Liver (tissue), 3 donors: Measurements from ENCODE around the gene NPPB.

Source experiments
- EGR1 ChIP-seq, 2 donors: IDR thresholded peaks; 2 replicates each; pipeline ENCODE4 v1.6.1; 2016 to 2018; ENCODE audit warnings: antibody characterized with exemption in 2 of 2, low read depth in 2 of 2
- TAF1 ChIP-seq: conservative IDR thresholded peaks from 2 replicates; pipeline ENCODE4 v1.6.1; 2016; ENCODE audit warnings: antibody characterized with exemption, mild to moderate bottlenecking
- TF ChIP-seq, protein P1 (sequence below): fragments of 150-350 bp; IDR thresholded peaks from 2 replicates; pipeline ENCODE4 v1.5.1; 2017; ENCODE audit warnings: improper control_type of control experiment, low read depth, low read length; ENCODE audit not compliant: missing input control
- TF ChIP-seq, protein P2 (sequence below): IDR thresholded peaks from 2 replicates; pipeline ENCODE4 v1.6.1; 2016; ENCODE audit warnings: antibody characterized with exemption
- donor health status: healthy.
- donor health status: healthy.

DNA sequence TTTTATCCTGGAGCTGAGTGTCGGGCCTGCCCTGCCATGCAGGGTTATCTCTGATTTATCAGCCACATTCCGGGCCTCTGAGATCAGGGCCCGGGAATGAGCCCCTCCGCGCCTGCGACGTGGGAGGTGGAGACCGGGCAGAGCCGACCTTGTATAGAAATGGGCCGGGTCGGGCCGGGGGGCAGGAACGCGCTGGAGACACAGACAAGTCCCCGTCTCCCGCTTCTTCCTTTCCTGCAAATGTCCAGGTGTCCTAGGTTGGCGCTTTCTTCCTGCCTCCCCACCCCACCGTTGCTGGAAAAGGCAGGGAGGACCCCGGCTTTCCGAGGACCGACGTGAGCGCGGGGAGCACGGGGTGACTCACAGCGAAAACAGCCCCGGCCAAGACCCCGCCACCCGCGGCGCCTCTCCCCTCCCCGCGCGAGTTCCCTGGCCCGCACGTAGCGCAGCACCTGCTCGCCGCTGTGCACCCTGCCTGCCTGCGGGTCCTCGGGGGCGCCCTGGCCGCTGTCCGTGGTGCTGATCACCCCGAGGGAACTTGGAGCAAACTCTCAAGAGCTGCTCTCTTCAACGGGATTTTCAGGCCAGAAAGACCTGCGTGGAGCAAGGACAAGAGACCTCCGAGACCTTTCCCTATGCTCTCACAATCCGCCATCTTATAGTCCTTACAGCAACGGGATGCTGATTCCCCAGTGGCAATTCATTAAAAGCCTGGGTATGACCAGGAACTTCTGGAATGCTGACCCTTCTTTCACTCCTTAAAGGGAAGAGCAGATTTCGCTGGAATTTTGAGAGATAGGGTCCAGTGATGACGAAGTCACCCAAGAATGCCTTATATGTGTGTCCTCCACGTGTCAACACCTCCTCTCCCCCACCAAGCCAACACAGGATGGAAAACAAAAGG is 475 bp upstream of the NPPB start:
- TF ChIP-seq, protein P1, sequence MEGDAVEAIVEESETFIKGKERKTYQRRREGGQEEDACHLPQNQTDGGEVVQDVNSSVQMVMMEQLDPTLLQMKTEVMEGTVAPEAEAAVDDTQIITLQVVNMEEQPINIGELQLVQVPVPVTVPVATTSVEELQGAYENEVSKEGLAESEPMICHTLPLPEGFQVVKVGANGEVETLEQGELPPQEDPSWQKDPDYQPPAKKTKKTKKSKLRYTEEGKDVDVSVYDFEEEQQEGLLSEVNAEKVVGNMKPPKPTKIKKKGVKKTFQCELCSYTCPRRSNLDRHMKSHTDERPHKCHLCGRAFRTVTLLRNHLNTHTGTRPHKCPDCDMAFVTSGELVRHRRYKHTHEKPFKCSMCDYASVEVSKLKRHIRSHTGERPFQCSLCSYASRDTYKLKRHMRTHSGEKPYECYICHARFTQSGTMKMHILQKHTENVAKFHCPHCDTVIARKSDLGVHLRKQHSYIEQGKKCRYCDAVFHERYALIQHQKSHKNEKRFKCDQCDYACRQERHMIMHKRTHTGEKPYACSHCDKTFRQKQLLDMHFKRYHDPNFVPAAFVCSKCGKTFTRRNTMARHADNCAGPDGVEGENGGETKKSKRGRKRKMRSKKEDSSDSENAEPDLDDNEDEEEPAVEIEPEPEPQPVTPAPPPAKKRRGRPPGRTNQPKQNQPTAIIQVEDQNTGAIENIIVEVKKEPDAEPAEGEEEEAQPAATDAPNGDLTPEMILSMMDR: peak; percentile 31
- TF ChIP-seq TAF1: no peak
- TF ChIP-seq, protein P2, sequence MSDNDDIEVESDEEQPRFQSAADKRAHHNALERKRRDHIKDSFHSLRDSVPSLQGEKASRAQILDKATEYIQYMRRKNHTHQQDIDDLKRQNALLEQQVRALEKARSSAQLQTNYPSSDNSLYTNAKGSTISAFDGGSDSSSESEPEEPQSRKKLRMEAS: no peak
- TF ChIP-seq EGR1 (IDR thresholded peaks at IDR 0.05; ENCODE audit: low read depth in 2 of 2): no peak
